ENCODE measurements around the gene ZMYND15. TPM values are rescaled to one million over a fixed set of nuclear protein-coding genes. Genes with fewer than 3 reads are reported as not detected.

ZMYND15 gene
- total and polyA plus RNA-seq, 2 experiments from 2014 or later: 0.32 to 1.4 TPM

GRCh38 chr17:4766201-4766600 lies 26.6 kb downstream of the ZMYND15 start (continued):
- no peak for TF ChIP-seq ETS1 (IDR thresholded peaks at IDR 0.05)

- 0 out of 2 replicates have a peak, but pooled peaks cover 2% of the 10 kb centered on the region for H3F3A ChIP-seq (replicated peaks; ENCODE audit: low read depth)
- Mint-ChIP-seq H3K9me3 (no peaks in the 10 kb centered on the region), H3K4me1 (no peaks in the 10 kb centered on the region), H3K27ac (no peak overlapping the region), H3K27me3 (ENCODE audit: insufficient read depth, low read depth, poor library complexity) (peaks cover 3% of the 10 kb centered on the region), H3K36me3 (ENCODE audit: low read depth) (no peaks in the 10 kb centered on the region), H3K4me3 (no peak overlapping the region)
- H4K20me1 ChIP-seq (replicated peaks; ENCODE audit: insufficient read depth): no peaks in the 10 kb centered on the region
- no peak for TF ChIP-seq ZNF114 (CRISPR knock-in tag; IDR thresholded peaks at IDR 0.05)
- TF ChIP-seq ETS1 (IDR thresholded peaks at IDR 0.05): no peak
- no peak for TF ChIP-seq POLR2AphosphoS5 (IDR thresholded peaks at IDR 0.05; ENCODE audit: low read depth)
- TF ChIP-seq CTCF (conservative IDR thresholded peaks at IDR 0.05; ENCODE audit: low read depth in 2 of 2): no peak
- TF ChIP-seq EZH2phosphoT487 (IDR thresholded peaks at IDR 0.05; ENCODE audit: unreplicated experiment): no peak
- TF ChIP-seq JUNB (IDR thresholded peaks at IDR 0.05; ENCODE audit: unreplicated experiment): no peak
- no peak for TF ChIP-seq REST (IDR thresholded peaks at IDR 0.05; ENCODE audit: unreplicated experiment)
- no peak for TF ChIP-seq ZNF331 (CRISPR knock-in tag; IDR thresholded peaks at IDR 0.05; ENCODE audit: low read depth)
- TF ChIP-seq STAT1 (IDR thresholded peaks at IDR 0.05; ENCODE audit: unreplicated experiment): no peak
- no peak for TF ChIP-seq EZH2 (IDR thresholded peaks at IDR 0.05; ENCODE audit: low read depth, unreplicated experiment)
- no peak for TF ChIP-seq CREB1 (CRISPR knock-in tag; IDR thresholded peaks at IDR 0.05; ENCODE audit: low read depth)
- H3K27me3 ChIP-seq (ENCODE audit: insufficient read depth): no peaks in the 10 kb centered on the region
- DNase-seq (ENCODE audit: low spot score): no peak
- no peaks in the 10 kb centered on the region for H3K36me3 ChIP-seq (ENCODE audit: insufficient read depth)
- no peaks in the 10 kb centered on the region for H3K4me1 ChIP-seq (ENCODE audit: insufficient read depth)
- no peak overlapping the region for H3K27ac ChIP-seq (ENCODE audit: low read depth)
- H3K9me2 ChIP-seq (ENCODE audit: insufficient read depth): no peaks in the 10 kb centered on the region
- H2AFZ ChIP-seq: no peak overlapping the region
- H3K4me3 ChIP-seq: no peak overlapping the region
- no peaks in the 10 kb centered on the region for H3K79me2 ChIP-seq (replicated peaks; ENCODE audit: insufficient read depth)
- H3K4me2 ChIP-seq: no peak overlapping the region
- no peak for ATAC-seq
Measured at GRCh38 chr17:4766723-4767122, 27.1 kb downstream of the ZMYND15 start.

Data from GM23338 (cell line).